ENCODE data around the gene ETAA1.

Gene ETAA1

DNA sequence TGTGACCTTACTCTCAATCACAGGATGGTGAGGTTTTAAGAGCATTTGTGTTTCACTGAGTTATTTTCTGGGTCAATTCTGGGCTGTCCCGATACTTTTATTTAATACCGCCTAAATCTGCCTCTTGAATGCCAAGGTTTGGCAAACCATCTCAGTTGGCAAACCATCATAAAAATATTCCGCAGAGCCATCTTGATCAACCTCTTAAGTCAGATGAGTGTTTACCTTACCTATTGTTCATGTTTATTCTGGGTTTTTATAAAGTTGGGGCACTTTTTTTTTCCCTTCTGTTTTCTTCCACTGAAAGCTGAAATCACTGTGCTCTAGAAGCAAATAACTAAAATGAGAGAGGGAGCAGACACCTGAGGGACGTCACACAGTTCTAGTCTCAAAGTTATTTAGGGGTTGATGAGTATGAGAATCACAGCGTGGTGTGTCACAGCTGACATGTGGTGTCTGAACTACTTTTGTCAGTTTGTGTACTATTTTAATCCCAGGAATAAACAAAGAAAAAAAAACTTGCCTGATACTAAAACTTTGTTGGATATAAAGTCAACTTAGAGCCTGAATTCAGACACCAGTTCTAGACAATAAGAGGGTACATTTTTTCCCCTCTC, 48.6 kb downstream of the ETAA1 start:
- Histone ChIP-seq H3K4me1 (ENCODE audit: control insufficient read depth, low read length) (no peaks in the 10 kb centered on the region), H3K36me3 (ENCODE audit: control insufficient read depth, low read length) (no peaks in the 10 kb centered on the region), H3K79me2 (ENCODE audit: control insufficient read depth, low read length) (no peaks in the 10 kb centered on the region), H3K9me2 (replicated peaks; ENCODE audit: control insufficient read depth, low read length) (no peaks in the 10 kb centered on the region), H4K20me1 (ENCODE audit: control insufficient read depth, insufficient read depth, low read depth, low read length) (no peaks in the 10 kb centered on the region), H3K27me3 (ENCODE audit: control insufficient read depth, low read length) (no peaks in the 10 kb centered on the region), H3K4me2 (ENCODE audit: low read length) (no peak overlapping the region), H3F3A (ENCODE audit: control insufficient read depth, insufficient read depth) (no peaks in the 10 kb centered on the region), H3K9me3 (ENCODE audit: control insufficient read depth, insufficient read depth, low read length) (no peaks in the 10 kb centered on the region), H3K4me3 (ENCODE audit: low read length) (no peak overlapping the region), H3K27ac (ENCODE audit: low read depth, low read length) (no peak overlapping the region)
- no peak for TF ChIP-seq EZH2phosphoT487 (IDR thresholded peaks at IDR 0.05; ENCODE audit: borderline replicate concordance, low read length)
- TF ChIP-seq, protein P1, sequence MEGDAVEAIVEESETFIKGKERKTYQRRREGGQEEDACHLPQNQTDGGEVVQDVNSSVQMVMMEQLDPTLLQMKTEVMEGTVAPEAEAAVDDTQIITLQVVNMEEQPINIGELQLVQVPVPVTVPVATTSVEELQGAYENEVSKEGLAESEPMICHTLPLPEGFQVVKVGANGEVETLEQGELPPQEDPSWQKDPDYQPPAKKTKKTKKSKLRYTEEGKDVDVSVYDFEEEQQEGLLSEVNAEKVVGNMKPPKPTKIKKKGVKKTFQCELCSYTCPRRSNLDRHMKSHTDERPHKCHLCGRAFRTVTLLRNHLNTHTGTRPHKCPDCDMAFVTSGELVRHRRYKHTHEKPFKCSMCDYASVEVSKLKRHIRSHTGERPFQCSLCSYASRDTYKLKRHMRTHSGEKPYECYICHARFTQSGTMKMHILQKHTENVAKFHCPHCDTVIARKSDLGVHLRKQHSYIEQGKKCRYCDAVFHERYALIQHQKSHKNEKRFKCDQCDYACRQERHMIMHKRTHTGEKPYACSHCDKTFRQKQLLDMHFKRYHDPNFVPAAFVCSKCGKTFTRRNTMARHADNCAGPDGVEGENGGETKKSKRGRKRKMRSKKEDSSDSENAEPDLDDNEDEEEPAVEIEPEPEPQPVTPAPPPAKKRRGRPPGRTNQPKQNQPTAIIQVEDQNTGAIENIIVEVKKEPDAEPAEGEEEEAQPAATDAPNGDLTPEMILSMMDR (IDR thresholded peaks at IDR 0.05; ENCODE audit: low read depth, low read length, poor library complexity, severe bottlenecking), result no peak

DNA sequence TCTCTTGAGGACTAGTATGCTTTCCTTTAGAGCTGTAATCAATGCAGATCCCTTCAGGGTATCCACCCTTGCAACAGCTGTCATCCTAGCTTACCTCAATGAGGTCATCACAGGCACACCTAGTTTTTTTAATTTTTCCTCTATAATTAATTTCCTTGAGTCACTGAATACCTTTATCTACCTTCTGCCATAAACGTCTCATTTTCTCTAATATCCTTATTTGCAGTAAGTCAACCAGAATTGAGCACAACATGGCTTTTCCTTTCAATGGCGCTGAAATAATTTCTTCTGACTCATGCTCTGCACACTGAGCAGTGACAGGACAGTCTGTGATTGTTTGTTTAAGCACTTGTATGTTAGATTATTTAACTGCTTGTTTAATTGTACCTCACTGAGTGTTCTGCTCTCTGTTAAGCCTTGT, 49.4 kb downstream of the ETAA1 start:
- Histone ChIP-seq H4K20me1 (ENCODE audit: control insufficient read depth, insufficient read depth, low read depth, low read length) (no peaks in the 10 kb centered on the region), H3K9me2 (replicated peaks; ENCODE audit: control insufficient read depth, low read length) (no peaks in the 10 kb centered on the region), H3K27ac (ENCODE audit: low read depth, low read length) (no peak overlapping the region), H3K4me3 (ENCODE audit: low read length) (no peak overlapping the region), H3K4me2 (ENCODE audit: low read length) (no peak overlapping the region), H3K4me1 (ENCODE audit: control insufficient read depth, low read length) (no peaks in the 10 kb centered on the region), H3F3A (ENCODE audit: control insufficient read depth, insufficient read depth) (no peaks in the 10 kb centered on the region), H3K79me2 (ENCODE audit: control insufficient read depth, low read length) (no peaks in the 10 kb centered on the region), H3K36me3 (ENCODE audit: control insufficient read depth, low read length) (no peaks in the 10 kb centered on the region), H3K9me3 (ENCODE audit: control insufficient read depth, insufficient read depth, low read length) (no peaks in the 10 kb centered on the region), H3K27me3 (ENCODE audit: control insufficient read depth, low read length) (no peaks in the 10 kb centered on the region)
- no peak for TF ChIP-seq EZH2phosphoT487 (IDR thresholded peaks at IDR 0.05; ENCODE audit: borderline replicate concordance, low read length)
- TF ChIP-seq, protein P1 (IDR thresholded peaks at IDR 0.05; ENCODE audit: low read depth, low read length, poor library complexity, severe bottlenecking), result no peak

DNA sequence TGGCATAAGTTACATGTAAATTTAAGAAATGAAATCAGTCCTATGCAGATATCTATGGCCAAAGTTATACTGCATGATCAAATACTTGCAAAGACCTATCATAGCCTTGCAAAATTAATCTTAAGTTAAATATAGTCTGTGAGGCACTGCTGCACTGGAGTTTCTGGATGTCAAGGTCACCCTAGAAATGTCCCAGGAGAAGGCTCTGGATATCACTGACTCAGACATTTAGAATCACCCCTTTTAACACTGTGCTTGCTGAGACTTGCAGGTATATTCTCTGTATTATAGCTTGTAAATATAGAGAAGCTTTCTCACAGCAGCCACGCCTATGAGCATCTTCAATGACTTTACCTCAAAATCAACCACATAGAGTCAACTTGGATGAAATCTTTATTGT, 51.5 kb downstream of the ETAA1 start:
- TF ChIP-seq, protein P1 (IDR thresholded peaks at IDR 0.05; ENCODE audit: low read depth, low read length, poor library complexity, severe bottlenecking), result no peak
- TF ChIP-seq EZH2phosphoT487 (IDR thresholded peaks at IDR 0.05; ENCODE audit: borderline replicate concordance, low read length), result no peak
- Histone ChIP-seq H3K27ac (ENCODE audit: low read depth, low read length) (no peak overlapping the region), H3K4me3 (ENCODE audit: low read length) (no peak overlapping the region), H4K20me1 (ENCODE audit: control insufficient read depth, insufficient read depth, low read depth, low read length) (no peaks in the 10 kb centered on the region), H3K4me1 (ENCODE audit: control insufficient read depth, low read length) (no peaks in the 10 kb centered on the region), H3K4me2 (ENCODE audit: low read length) (no peak overlapping the region), H3F3A (ENCODE audit: control insufficient read depth, insufficient read depth) (no peaks in the 10 kb centered on the region), H3K36me3 (ENCODE audit: control insufficient read depth, low read length) (no peaks in the 10 kb centered on the region), H3K9me2 (replicated peaks; ENCODE audit: control insufficient read depth, low read length) (no peaks in the 10 kb centered on the region), H3K79me2 (ENCODE audit: control insufficient read depth, low read length) (no peaks in the 10 kb centered on the region), H3K27me3 (ENCODE audit: control insufficient read depth, low read length) (no peaks in the 10 kb centered on the region), H3K9me3 (ENCODE audit: control insufficient read depth, insufficient read depth, low read length) (no peaks in the 10 kb centered on the region)

All from DOHH2 (cell line).